ENCODE measurements around the gene COL6A1.

GRCh38 chr21:46032100-46032499 is 50.5 kb downstream of the COL6A1 start:
- TF ChIP-seq CTCF (IDR thresholded peaks at IDR 0.05; ENCODE audit: low read depth, low read length, missing input control) (no peak), TAF1 (conservative IDR thresholded peaks at IDR 0.05) (no peak), YY1 (IDR thresholded peaks at IDR 0.05) (no peak), RXRA (IDR thresholded peaks at IDR 0.05) (no peak), JUND (IDR thresholded peaks at IDR 0.05) (no peak), REST (IDR thresholded peaks at IDR 0.05) (no peak), GABPA (IDR thresholded peaks at IDR 0.05 in 1 of 2, conservative IDR thresholded peaks at IDR 0.05 in 1 of 2) (no peak), FOXA2 (IDR thresholded peaks at IDR 0.05) (no peak)
- TF ChIP-seq, protein P1, sequence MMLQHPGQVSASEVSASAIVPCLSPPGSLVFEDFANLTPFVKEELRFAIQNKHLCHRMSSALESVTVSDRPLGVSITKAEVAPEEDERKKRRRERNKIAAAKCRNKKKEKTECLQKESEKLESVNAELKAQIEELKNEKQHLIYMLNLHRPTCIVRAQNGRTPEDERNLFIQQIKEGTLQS (IDR thresholded peaks at IDR 0.05) = no peak
